GM18909 (cell line): ENCODE measurements around the gene MYCL.

ENCODE experiments used
- ATAC-seq: cut with Tn5 transposase; IDR thresholded peaks from one replicate; pipeline ENCODE4 v1.9.1; 2021; ENCODE audit warnings: mild to moderate bottlenecking; ENCODE audit not compliant: unreplicated experiment, poor library complexity

MYCL gene

GRCh38 chr1:39857126-39857878 is 44.4 kb downstream of the MYCL start:
- no peak for ATAC-seq

GRCh38 chr1:39854738-39855137 is 47.0 kb downstream of the MYCL start:
- no peak for ATAC-seq

GRCh38 chr1:39854314-39854713 is 47.4 kb downstream of the MYCL start:
- ATAC-seq: no peak

- no peak for ATAC-seq
These were observed 48.8 kb downstream of the MYCL start for GRCh38 chr1:39852876-39853275.

- no peak for ATAC-seq
These were observed 49.4 kb downstream of the MYCL start for GRCh38 chr1:39852214-39852791.

GRCh38 chr1:39850606-39851216 is 51.0 kb downstream of the MYCL start:
- ATAC-seq: no peak

- no peak for ATAC-seq
These were observed 52.5 kb downstream of the MYCL start for GRCh38 chr1:39849203-39849602.

- no peak for ATAC-seq
These were observed 53.8 kb downstream of the MYCL start for GRCh38 chr1:39847940-39848339.

- ATAC-seq: no peak
These were observed 54.9 kb downstream of the MYCL start for GRCh38 chr1:39846796-39847195.

GRCh38 chr1:39845569-39846566 is 55.8 kb downstream of the MYCL start:
- ATAC-seq: peak; percentile 73
